Spinal cord (tissue), 10 donors: Measurements from ENCODE around the gene PCDHGC5. TPM values are rescaled to one million over a fixed set of nuclear protein-coding genes. Genes with fewer than 3 reads are reported as not detected.
A peak's percentile ranks its signal among the peaks of the same experiment; 100 is the strongest.

Experiments
- DNase-seq, 6 donors: peaks; one replicate each; pipeline versions ENCODE4 v3.0.0 to v3.0.0-alpha.2; 2013 to 2015; ENCODE audit warnings: low spot score in 6 of 6, low read depth in 4 of 6
- H3K27ac ChIP-seq: one replicate; pipeline ENCODE4 v1.5.1; 2013; ENCODE audit warnings: low read depth, low read length, control low read depth
- H3K27me3 ChIP-seq: one replicate; pipeline ENCODE4 v1.6.1; 2013; ENCODE audit warnings: low read length; ENCODE audit not compliant: control insufficient read depth, insufficient read depth
- H3K36me3 ChIP-seq: one replicate; pipeline ENCODE4 v1.6.1; 2013; ENCODE audit warnings: low read length; ENCODE audit not compliant: control insufficient read depth, insufficient read depth
- H3K4me1 ChIP-seq: one replicate; pipeline ENCODE4 v1.6.1; 2013; ENCODE audit warnings: low read length; ENCODE audit not compliant: control insufficient read depth, insufficient read depth
- H3K4me3 ChIP-seq: one replicate; pipeline ENCODE4 v1.5.1; 2013; ENCODE audit warnings: low read depth, low read length, control low read depth
- H3K9me3 ChIP-seq: one replicate; pipeline ENCODE4 v1.6.1; 2013; ENCODE audit warnings: low read length; ENCODE audit not compliant: control insufficient read depth, insufficient read depth
- WGBS: methylation state at CpG from one replicate; pipeline ENCODE4 v1.1.5; 2013; ENCODE audit warnings: missing lambda C conversion rate; ENCODE audit not compliant: insufficient coverage; 5-methylcytosine and 5-hydroxymethylcytosine counted together
- polyA plus RNA-seq, 2 donors: library from polyadenylated mRNA; unstranded; fragments of 120-200 nt; gene quantifications; one replicate each; pipeline ENCODE4 v1.2.1, GENCODE V29; 2013; ENCODE audit not compliant: insufficient read length in 2 of 2
- total RNA-seq, 2 donors: library from RNA; depleted of rRNA in 1 of 2; stranded (reverse); fragments of 120-200 nt in 1 of 2; fragments of >200 nt in 1 of 2; gene quantifications; one replicate each; pipeline versions ENCODE4 v1.2.3 to v1.2.4, GENCODE V29; 2013 to 2014
- donor health status: healthy.

The PCDHGC5 gene
- total and polyA plus RNA-seq, 4 donors: 4.0 to 6.5 (median 5.7) TPM

- Histone ChIP-seq H3K4me1 (peaks cover 24% of the 10 kb centered on the region), H3K36me3 (peaks cover 17% of the 10 kb centered on the region), H3K4me3 (no peak overlapping the region), H3K27ac (peak overlapping the region; percentile 95), H3K27me3 (no peaks in the 10 kb centered on the region), H3K9me3 (no peaks in the 10 kb centered on the region)
- WGBS: 91% methylated on average over 4 of the region's 7 CpGs
- no peak for DNase-seq
Observed at GRCh38 chr5:141525653-141526052, 36.8 kb downstream of the PCDHGC5 start.

- no peak for DNase-seq
- peaks cover 20% of the 10 kb centered on the region for H3K4me1 ChIP-seq
- H3K27ac ChIP-seq: peak overlapping the region; percentile 84
- 100% methylated on average over 1 of the region's 1 CpG for WGBS
- H3K36me3 ChIP-seq: peaks cover 17% of the 10 kb centered on the region
- no peaks in the 10 kb centered on the region for H3K9me3 ChIP-seq
- H3K27me3 ChIP-seq: no peaks in the 10 kb centered on the region
- H3K4me3 ChIP-seq: no peak overlapping the region
Observed at GRCh38 chr5:141527426-141527825, 38.5 kb downstream of the PCDHGC5 start.

GRCh38 chr5:141528291-141528984 is 39.6 kb downstream of the PCDHGC5 start:
- peaks cover 20% of the 10 kb centered on the region for H3K4me1 ChIP-seq
- H3K36me3 ChIP-seq: peaks cover 17% of the 10 kb centered on the region
- DNase-seq: peak in 1 of 6 donors; percentile 65
- WGBS: 74% methylated on average over 6 of the region's 11 CpGs
- no peak overlapping the region for H3K4me3 ChIP-seq
- no peaks in the 10 kb centered on the region for H3K27me3 ChIP-seq
- H3K9me3 ChIP-seq: no peaks in the 10 kb centered on the region
- H3K27ac ChIP-seq: peak overlapping the region; percentile 84

- no peaks in the 10 kb centered on the region for H3K27me3 ChIP-seq
- H3K4me1 ChIP-seq: peaks cover 18% of the 10 kb centered on the region
- H3K36me3 ChIP-seq: peaks cover 17% of the 10 kb centered on the region
- no peaks in the 10 kb centered on the region for H3K9me3 ChIP-seq
- H3K27ac ChIP-seq: peak overlapping the region; percentile 84
- DNase-seq: no peak
- 100% methylated on average over 1 of the region's 5 CpGs for WGBS
- H3K4me3 ChIP-seq: no peak overlapping the region
Observed at GRCh38 chr5:141529002-141529401, 40.1 kb downstream of the PCDHGC5 start.

- Histone ChIP-seq H3K27me3 (no peaks in the 10 kb centered on the region), H3K4me1 (peaks cover 10% of the 10 kb centered on the region), H3K27ac (peak overlapping the region; percentile 84), H3K9me3 (no peaks in the 10 kb centered on the region), H3K4me3 (no peak overlapping the region), H3K36me3 (peaks cover 17% of the 10 kb centered on the region)
- DNase-seq: no peak
- WGBS: 98% methylated on average over 7 of the region's 7 CpGs
Observed at GRCh38 chr5:141529873-141530272, 41.0 kb downstream of the PCDHGC5 start.

GRCh38 chr5:141532726-141533125 is 43.8 kb downstream of the PCDHGC5 start:
- Histone ChIP-seq H3K4me3 (no peak overlapping the region), H3K27ac (no peak overlapping the region), H3K9me3 (no peaks in the 10 kb centered on the region), H3K27me3 (no peaks in the 10 kb centered on the region), H3K36me3 (peaks cover 7% of the 10 kb centered on the region), H3K4me1 (peaks cover 5% of the 10 kb centered on the region)
- DNase-seq: no peak
- no CpG with 5 or more reads among the region's 1 CpG for WGBS

- Histone ChIP-seq H3K4me1 (peaks cover 2% of the 10 kb centered on the region), H3K27ac (no peak overlapping the region), H3K36me3 (peaks cover 5% of the 10 kb centered on the region), H3K4me3 (no peak overlapping the region), H3K27me3 (no peaks in the 10 kb centered on the region), H3K9me3 (no peaks in the 10 kb centered on the region)
- no peak for DNase-seq
- no CpG with 5 or more reads among the region's 1 CpG for WGBS
Observed at GRCh38 chr5:141533897-141534296, 45.0 kb downstream of the PCDHGC5 start.

- 89% methylated on average over 2 of the region's 4 CpGs for WGBS
- Histone ChIP-seq H3K27ac (no peak overlapping the region), H3K9me3 (no peaks in the 10 kb centered on the region), H3K27me3 (no peaks in the 10 kb centered on the region), H3K4me1 (no peaks in the 10 kb centered on the region), H3K36me3 (peaks cover 3% of the 10 kb centered on the region), H3K4me3 (no peak overlapping the region)
- no peak for DNase-seq
Observed at GRCh38 chr5:141534492-141535213, 45.8 kb downstream of the PCDHGC5 start.
